Mesenchymal stem cell (in vitro differentiated cells and primary cell): ENCODE data around the gene GPAT3.

ENCODE experiments used
- DNase-seq: peaks from one replicate; pipeline ENCODE4 v3.0.0-alpha.2; 2013
- H2AFZ ChIP-seq: one replicate; pipeline ENCODE4 v1.6.1; 2013; ENCODE audit warnings: low read depth, mild to moderate bottlenecking, control low read depth, inconsistent platforms, low read length, moderate library complexity
- H2AK5ac ChIP-seq: 2 replicates; pipeline ENCODE4 v1.6.1; 2013; ENCODE audit warnings: low read length, moderate library complexity, mild to moderate bottlenecking, inconsistent platforms; ENCODE audit not compliant: severe bottlenecking
- H2BK120ac ChIP-seq: one replicate; pipeline ENCODE4 v1.6.1; 2013; ENCODE audit warnings: low read depth, mild to moderate bottlenecking, inconsistent platforms, low read length, moderate library complexity
- H2BK12ac ChIP-seq, 2 experiments: one replicate each; pipeline ENCODE4 v1.6.1; 2013; ENCODE audit warnings: inconsistent platforms in 2 of 2, low read length in 2 of 2, mild to moderate bottlenecking in 2 of 2, moderate library complexity in 2 of 2, control low read depth in 1 of 2
- H2BK15ac ChIP-seq: one replicate; pipeline ENCODE4 v1.6.1; 2013; ENCODE audit warnings: mild to moderate bottlenecking, low read depth, inconsistent platforms; ENCODE audit not compliant: poor library complexity, severe bottlenecking
- H2BK5ac ChIP-seq: 2 replicates; pipeline ENCODE4 v1.6.1; 2013; ENCODE audit warnings: low read depth, mild to moderate bottlenecking, low read length, control low read depth, inconsistent platforms; ENCODE audit not compliant: poor library complexity, severe bottlenecking
- H3K14ac ChIP-seq, 2 experiments: one replicate each; pipeline ENCODE4 v1.6.1; 2013; ENCODE audit warnings: inconsistent platforms in 2 of 2, low read length in 2 of 2, control low read depth in 1 of 2, mild to moderate bottlenecking in 1 of 2, moderate library complexity in 1 of 2
- H3K18ac ChIP-seq, 2 experiments: one replicate each; pipeline ENCODE4 v1.6.1; 2013; ENCODE audit warnings: inconsistent platforms in 2 of 2, low read length in 2 of 2, control low read depth in 1 of 2, low read depth in 1 of 2, mild to moderate bottlenecking in 1 of 2
- H3K23ac ChIP-seq, 2 experiments: one replicate each; pipeline ENCODE4 v1.6.1; 2013; ENCODE audit warnings: inconsistent platforms in 2 of 2, low read length in 2 of 2, mild to moderate bottlenecking in 2 of 2, moderate library complexity in 2 of 2, control low read depth in 1 of 2
- H3K27ac ChIP-seq: 2 replicates; pipeline ENCODE4 v1.5.1; 2013; ENCODE audit warnings: mild to moderate bottlenecking, moderate library complexity, low read length, control low read depth, inconsistent platforms; ENCODE audit not compliant: poor library complexity, severe bottlenecking
- H3K27me3 ChIP-seq, 2 experiments: 2 replicates each; pipeline versions ENCODE4 v1.6.1 to v1.7.0; 2013; ENCODE audit warnings: low read length in 2 of 2, mild to moderate bottlenecking in 2 of 2, moderate library complexity in 2 of 2, control low read depth in 1 of 2, inconsistent platforms in 1 of 2; ENCODE audit not compliant: control insufficient read depth in 1 of 2, insufficient read depth in 1 of 2
- H3K36me3 ChIP-seq, 2 experiments: 2 replicates each; pipeline versions ENCODE4 v1.6.1 to v1.7.0; 2013; ENCODE audit warnings: low read length in 2 of 2, control low read depth in 1 of 2, inconsistent platforms in 1 of 2, low read depth in 1 of 2, mild to moderate bottlenecking in 1 of 2; ENCODE audit not compliant: insufficient read depth in 2 of 2, control insufficient read depth in 1 of 2
- H3K4ac ChIP-seq, 2 experiments: one replicate each; pipeline ENCODE4 v1.6.1; 2013; ENCODE audit warnings: inconsistent platforms in 2 of 2, low read length in 2 of 2, mild to moderate bottlenecking in 2 of 2, moderate library complexity in 2 of 2, control low read depth in 1 of 2, low read depth in 1 of 2
- H3K4me1 ChIP-seq: 2 replicates; pipeline ENCODE4 v1.6.1; 2013; ENCODE audit warnings: low read depth, low read length, control low read depth; ENCODE audit not compliant: control insufficient read depth, insufficient read depth
- H3K4me2 ChIP-seq: 2 replicates; pipeline ENCODE4 v1.6.1; 2013; ENCODE audit warnings: low read length, mild to moderate bottlenecking, inconsistent platforms; ENCODE audit not compliant: poor library complexity, severe bottlenecking
- H3K4me3 ChIP-seq, 2 experiments: 2 replicates each; pipeline versions ENCODE4 v1.5.1 to v1.7.0; 2013; ENCODE audit warnings: low read length in 2 of 2, mild to moderate bottlenecking in 2 of 2, control low read depth in 1 of 2, low read depth in 1 of 2; ENCODE audit not compliant: insufficient read depth in 1 of 2
- H3K79me1 ChIP-seq: replicated peaks from 2 replicates; pipeline ENCODE4 v1.6.1; 2013; ENCODE audit warnings: mild to moderate bottlenecking, control low read depth, low read length, inconsistent platforms; ENCODE audit not compliant: poor library complexity, severe bottlenecking
- H3K9ac ChIP-seq: 2 replicates; pipeline ENCODE4 v1.7.0; 2013; ENCODE audit warnings: mild to moderate bottlenecking, low read length, moderate library complexity
- H3K9me3 ChIP-seq: 2 replicates; pipeline ENCODE4 v1.7.0; 2013; ENCODE audit warnings: mild to moderate bottlenecking, low read length; ENCODE audit not compliant: control insufficient read depth
- H4K8ac ChIP-seq: one replicate; pipeline ENCODE4 v1.6.1; 2013; ENCODE audit warnings: inconsistent platforms, mild to moderate bottlenecking, low read length, moderate library complexity
- H4K91ac ChIP-seq: one replicate; pipeline ENCODE4 v1.6.1; 2013; ENCODE audit warnings: mild to moderate bottlenecking, low read length, inconsistent platforms
- WGBS: methylation state at CpG from one replicate; pipeline ENCODE4 v1.1.7; 2013; ENCODE audit warnings: mixed read lengths; 5-methylcytosine and 5-hydroxymethylcytosine counted together

Gene GPAT3

GRCh38 chr4:83552083-83552482 is 16.2 kb downstream of the GPAT3 start:
- DNase-seq = peak; percentile 66
- 42% methylated on average over 3 of the region's 3 CpGs for WGBS
- Histone ChIP-seq H2BK5ac (no peak overlapping the region), H3K4me1 (peaks cover 5% of the 10 kb centered on the region), H3K4ac (peak overlapping the region in 1 of 2 experiments; percentile 17), H2AK5ac (peak overlapping the region; percentile 95), H3K4me2 (no peak overlapping the region), H3K9ac (peak overlapping the region; percentile 49), H3K14ac (no peak overlapping the region), H3K27ac (no peak overlapping the region), H2BK15ac (no peak overlapping the region), H3K36me3 (no peaks in the 10 kb centered on the region), H4K91ac (peak overlapping the region; percentile 61), H3K27me3 (no peaks in the 10 kb centered on the region), H4K8ac (peak overlapping the region; percentile 77), H2AFZ (no peak overlapping the region), H2BK120ac (no peak overlapping the region), H3K18ac (peak overlapping the region in 1 of 2 experiments; percentile 44), H3K4me3 (no peak overlapping the region), H2BK12ac (peak overlapping the region; percentile 29 to 39), H3K9me3 (no peaks in the 10 kb centered on the region), H3K23ac (no peak overlapping the region), H3K79me1 (peaks cover 2% of the 10 kb centered on the region)

GRCh38 chr4:83552924-83553323 is 17.0 kb downstream of the GPAT3 start:
- peak; percentile 76 for DNase-seq
- Histone ChIP-seq H3K9me3 (no peaks in the 10 kb centered on the region), H2AK5ac (no peak overlapping the region), H2BK5ac (no peak overlapping the region), H3K4ac (no peak overlapping the region), H3K27ac (peak overlapping the region; percentile 18), H3K4me1 (peaks cover 5% of the 10 kb centered on the region), H3K27me3 (no peaks in the 10 kb centered on the region), H2AFZ (no peak overlapping the region), H3K36me3 (no peaks in the 10 kb centered on the region), H3K4me2 (no peak overlapping the region), H4K8ac (no peak overlapping the region), H2BK12ac (no peak overlapping the region), H3K23ac (no peak overlapping the region), H3K79me1 (peaks cover 2% of the 10 kb centered on the region), H3K14ac (no peak overlapping the region), H2BK15ac (no peak overlapping the region), H3K18ac (no peak overlapping the region), H3K9ac (peak overlapping the region; percentile 49), H3K4me3 (no peak overlapping the region), H4K91ac (no peak overlapping the region), H2BK120ac (no peak overlapping the region)
- 6% methylated on average over 2 of the region's 2 CpGs for WGBS

GRCh38 chr4:83556006-83556707 is 20.2 kb downstream of the GPAT3 start:
- Histone ChIP-seq H2BK120ac (no peak overlapping the region), H2AFZ (no peak overlapping the region), H3K4me1 (peaks cover 6% of the 10 kb centered on the region), H3K4me3 (no peak overlapping the region), H3K27ac (no peak overlapping the region), H3K79me1 (peaks cover 8% of the 10 kb centered on the region), H4K91ac (no peak overlapping the region), H2BK15ac (no peak overlapping the region), H4K8ac (no peak overlapping the region), H3K23ac (no peak overlapping the region), H2AK5ac (no peak overlapping the region), H3K4ac (no peak overlapping the region), H3K4me2 (no peak overlapping the region), H3K27me3 (no peaks in the 10 kb centered on the region), H3K18ac (no peak overlapping the region), H2BK12ac (no peak overlapping the region), H3K36me3 (no peaks in the 10 kb centered on the region), H3K9ac (no peak overlapping the region), H2BK5ac (no peak overlapping the region), H3K9me3 (no peaks in the 10 kb centered on the region), H3K14ac (no peak overlapping the region)
- DNase-seq = peak; percentile 19
- 84% methylated on average over 2 of the region's 3 CpGs for WGBS

- Histone ChIP-seq H4K91ac (no peak overlapping the region), H3K9me3 (no peaks in the 10 kb centered on the region), H4K8ac (no peak overlapping the region), H2BK120ac (no peak overlapping the region), H3K4me2 (no peak overlapping the region), H2BK15ac (no peak overlapping the region), H3K27ac (no peak overlapping the region), H3K23ac (no peak overlapping the region), H2BK12ac (no peak overlapping the region), H3K79me1 (peaks cover 8% of the 10 kb centered on the region), H3K4ac (no peak overlapping the region), H2AK5ac (no peak overlapping the region), H2AFZ (no peak overlapping the region), H3K18ac (no peak overlapping the region), H3K27me3 (no peaks in the 10 kb centered on the region), H2BK5ac (no peak overlapping the region), H3K4me1 (peaks cover 6% of the 10 kb centered on the region), H3K14ac (no peak overlapping the region), H3K36me3 (no peaks in the 10 kb centered on the region), H3K9ac (no peak overlapping the region), H3K4me3 (no peak overlapping the region)
- no peak for DNase-seq
- no CpG with 5 or more reads among the region's 1 CpG for WGBS
Measured at GRCh38 chr4:83556816-83557215, 20.9 kb downstream of the GPAT3 start.
